GM15510 (cell line): ENCODE data around the gene LRMDA.

Experiments used
- POLR2A ChIP-seq: IDR thresholded peaks from 3 replicates; pipeline ENCODE4 v1.6.1; 2011; ENCODE audit warnings: borderline replicate concordance; ENCODE audit not compliant: insufficient read length; ENCODE audit errors: extremely low read depth

The LRMDA gene

DNA sequence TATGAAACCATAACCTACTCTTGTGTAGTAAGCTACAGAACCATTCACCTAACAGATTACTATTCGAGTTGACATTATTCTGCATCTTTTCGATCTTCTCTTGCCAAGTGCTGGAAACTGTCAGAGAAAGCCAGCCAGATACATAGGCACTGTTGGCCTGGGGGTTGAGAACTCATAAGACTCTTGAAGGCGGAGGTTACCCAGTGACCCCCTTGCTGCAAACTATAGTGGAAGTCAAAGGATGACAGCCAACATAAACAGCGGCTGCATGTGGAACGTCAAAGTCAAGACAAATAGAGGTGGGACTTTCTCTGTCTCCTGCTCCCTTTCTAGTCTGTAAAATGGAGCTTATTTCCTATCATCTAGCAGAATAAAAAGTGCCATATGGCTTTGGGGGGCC is 394.2 kb downstream of the LRMDA start:
- TF ChIP-seq POLR2A: no peak

DNA sequence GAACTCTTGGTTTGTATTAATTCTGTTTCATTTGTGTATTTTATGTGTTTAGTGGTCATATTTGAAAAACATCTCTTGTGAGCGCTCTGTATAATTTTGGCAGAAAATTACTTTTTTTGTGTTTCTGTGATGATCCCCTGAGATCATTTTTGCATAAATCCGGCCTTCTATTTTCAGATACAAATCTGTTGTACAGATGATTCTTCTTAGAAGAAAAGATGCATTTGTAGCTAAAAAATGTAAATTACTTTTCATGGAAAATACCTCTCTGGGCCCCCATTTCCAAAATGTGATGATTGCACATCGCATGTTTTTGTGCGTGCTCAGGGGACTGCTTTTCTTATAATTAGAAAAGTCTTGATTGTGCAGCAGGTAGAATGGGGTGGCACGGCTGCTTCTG is 395.4 kb downstream of the LRMDA start:
- no peak for TF ChIP-seq POLR2A

DNA sequence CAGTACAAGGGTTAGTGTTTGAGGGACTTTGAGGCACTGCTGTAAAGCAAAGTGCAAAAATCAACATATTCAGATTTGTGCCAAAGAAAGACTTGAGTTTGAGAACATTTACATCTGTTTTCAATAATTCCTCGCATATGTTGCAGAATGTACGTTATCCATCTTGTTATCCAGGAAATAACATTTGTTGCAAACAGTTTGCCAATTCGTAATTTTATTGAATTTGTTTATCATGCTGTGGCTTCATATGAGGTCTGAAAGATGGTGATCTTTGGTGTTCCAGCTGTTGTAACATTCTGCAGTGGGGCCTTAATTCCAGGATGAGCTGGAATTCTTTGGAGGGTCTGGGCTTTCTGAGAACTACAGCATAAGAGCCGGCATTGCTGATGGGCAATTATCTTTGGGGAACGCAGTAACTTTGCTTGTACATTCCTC is 396.2 kb downstream of the LRMDA start:
- no peak for TF ChIP-seq POLR2A

DNA sequence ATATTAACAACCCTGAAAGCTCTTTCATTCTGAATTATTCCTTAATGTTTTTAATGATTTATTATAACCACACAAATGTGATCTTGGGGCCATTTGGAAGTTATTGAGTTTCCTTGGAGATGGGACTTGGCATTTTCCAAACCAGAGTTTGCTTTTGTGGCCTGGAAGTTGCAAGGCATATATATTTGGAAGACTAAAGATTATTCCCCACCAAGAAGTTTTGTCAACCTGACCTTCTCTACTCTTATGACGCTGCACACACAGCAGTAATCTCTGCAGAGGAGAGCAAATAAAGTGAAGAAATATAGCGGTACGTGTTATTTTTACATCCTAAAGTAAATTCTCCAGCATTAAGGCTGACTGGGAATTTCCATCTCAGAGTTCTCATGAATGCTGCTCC is 397.0 kb downstream of the LRMDA start:
- TF ChIP-seq POLR2A: no peak

DNA sequence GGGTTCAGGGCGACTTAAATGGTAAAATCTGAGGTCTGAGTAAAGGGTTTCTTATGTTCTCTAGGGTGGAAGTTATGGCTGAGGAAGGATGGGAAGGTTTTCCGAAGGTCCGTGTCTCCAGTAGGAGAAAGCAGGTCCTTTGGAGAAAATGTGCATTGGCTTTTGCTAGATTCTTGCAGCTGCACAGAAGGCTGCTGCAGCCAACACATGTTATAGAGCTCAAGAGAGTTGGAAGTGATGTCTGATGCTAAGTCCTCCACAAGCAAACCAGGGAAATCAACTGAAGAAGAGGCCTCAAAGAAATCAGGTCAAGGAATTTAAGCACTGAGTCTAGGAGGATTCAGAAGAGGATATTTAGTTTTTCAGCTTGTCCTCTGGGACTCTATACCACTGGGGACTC is 404.6 kb downstream of the LRMDA start:
- TF ChIP-seq POLR2A: no peak

DNA sequence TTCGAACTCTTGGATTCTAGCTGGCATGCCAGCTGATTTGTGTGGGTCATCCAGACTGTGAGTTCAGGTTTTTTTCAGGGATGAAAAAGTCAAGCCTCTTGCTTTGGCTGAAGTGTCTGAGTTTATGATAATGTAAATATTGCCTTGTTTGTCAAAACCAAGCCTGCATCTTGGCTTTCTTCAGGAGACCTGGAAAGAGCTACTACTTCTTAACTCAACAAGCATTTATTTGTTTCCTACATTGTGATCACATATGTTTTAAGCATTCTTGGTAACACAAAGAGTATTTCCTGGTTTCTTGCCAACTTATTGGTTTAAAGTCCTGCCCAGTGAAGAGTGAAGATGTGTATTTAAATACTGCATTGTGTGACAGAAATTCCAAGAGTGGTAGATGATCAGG is 407.1 kb downstream of the LRMDA start:
- TF ChIP-seq POLR2A: no peak

DNA sequence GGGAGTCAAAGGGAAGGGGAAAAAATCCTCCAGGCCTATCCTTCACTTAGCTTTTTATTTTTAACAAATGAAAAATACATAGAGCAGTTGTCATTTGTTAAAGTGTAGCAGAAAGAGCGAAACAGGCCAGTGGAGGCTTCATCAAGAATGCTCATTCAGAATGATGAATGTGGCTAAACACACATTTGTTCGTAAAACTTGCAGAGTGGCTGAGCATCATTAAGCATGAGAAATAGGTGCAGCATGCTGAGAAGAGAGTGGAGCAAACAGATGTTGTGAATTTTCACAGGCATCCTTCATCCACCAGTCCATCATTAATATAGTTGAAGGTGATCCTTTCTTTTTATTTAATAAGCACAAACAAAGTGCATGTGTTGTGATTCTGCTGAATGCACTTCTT is 407.6 kb downstream of the LRMDA start:
- TF ChIP-seq POLR2A: no peak

DNA sequence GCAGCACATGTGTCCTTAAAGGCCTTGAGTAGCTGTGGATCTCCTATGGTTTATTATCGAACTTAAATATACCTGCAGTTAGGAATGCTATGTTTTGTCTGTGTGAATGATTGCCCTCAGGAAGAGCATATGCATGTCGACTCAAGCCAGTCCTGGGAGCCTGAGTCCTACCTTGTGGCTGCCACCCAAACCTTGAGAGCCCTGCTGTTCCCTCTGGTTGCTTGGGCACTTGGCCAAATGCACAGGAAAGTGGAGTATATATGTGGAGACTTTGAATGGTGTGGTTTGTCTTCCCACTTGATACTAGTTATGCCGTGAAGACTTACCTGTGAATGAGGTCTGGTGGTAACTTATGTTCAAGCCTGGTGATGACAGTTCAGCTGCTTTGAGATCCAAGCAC is 409.8 kb downstream of the LRMDA start:
- TF ChIP-seq POLR2A: no peak

DNA sequence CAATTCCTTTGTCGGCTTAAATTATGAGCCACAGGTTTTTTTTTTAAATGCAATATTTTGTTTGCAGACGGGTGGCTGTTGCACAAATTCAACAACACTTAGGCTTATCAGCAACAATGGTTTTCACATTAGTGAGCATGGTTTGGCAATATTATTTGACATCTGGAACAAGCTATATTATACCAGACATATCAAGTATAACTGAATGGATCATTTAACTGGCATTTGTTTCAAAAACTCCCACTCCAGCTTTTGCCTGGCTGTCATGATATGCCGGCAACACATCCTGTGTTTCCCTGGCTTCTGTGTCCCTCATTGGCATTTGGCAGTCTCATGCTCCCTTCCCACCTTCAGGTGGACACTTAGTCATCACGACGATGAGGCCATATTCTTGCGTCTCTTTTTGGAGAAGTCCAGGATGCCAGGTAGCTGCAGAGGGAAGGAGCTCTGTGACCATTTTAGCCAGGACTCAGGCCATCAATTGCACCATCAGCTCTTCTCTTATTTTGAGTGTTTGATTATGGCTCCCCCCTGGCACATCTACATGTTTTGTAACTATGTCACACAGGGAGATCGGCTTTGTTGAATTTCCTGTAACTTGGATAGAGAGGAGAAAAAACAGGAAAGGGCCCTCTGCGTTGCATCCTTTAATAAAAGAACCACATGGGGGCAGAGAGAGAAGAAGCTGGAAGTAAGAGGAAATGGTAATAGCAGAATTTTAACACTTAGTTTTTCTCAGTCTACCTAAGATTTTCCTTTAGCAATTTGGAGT is 413.9 kb downstream of the LRMDA start:
- no peak for TF ChIP-seq POLR2A

DNA sequence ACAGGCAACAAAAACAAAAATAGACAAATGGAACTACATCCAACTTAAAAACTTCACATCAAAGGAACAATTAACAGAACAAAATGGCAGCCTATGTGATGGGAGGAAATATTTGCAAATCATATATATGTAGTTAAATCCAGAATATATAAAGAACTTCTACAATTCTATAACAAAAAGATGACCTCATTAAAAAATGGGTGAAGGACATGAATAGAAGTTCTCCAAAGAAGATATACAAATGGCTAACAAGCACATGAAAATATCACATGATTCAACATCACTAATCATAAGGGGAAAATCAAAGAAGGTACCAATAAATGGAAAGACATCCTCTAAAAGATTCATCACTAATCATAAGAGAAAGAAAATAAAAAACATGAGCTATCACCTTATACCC is 416.1 kb downstream of the LRMDA start:
- no peak for TF ChIP-seq POLR2A

DNA sequence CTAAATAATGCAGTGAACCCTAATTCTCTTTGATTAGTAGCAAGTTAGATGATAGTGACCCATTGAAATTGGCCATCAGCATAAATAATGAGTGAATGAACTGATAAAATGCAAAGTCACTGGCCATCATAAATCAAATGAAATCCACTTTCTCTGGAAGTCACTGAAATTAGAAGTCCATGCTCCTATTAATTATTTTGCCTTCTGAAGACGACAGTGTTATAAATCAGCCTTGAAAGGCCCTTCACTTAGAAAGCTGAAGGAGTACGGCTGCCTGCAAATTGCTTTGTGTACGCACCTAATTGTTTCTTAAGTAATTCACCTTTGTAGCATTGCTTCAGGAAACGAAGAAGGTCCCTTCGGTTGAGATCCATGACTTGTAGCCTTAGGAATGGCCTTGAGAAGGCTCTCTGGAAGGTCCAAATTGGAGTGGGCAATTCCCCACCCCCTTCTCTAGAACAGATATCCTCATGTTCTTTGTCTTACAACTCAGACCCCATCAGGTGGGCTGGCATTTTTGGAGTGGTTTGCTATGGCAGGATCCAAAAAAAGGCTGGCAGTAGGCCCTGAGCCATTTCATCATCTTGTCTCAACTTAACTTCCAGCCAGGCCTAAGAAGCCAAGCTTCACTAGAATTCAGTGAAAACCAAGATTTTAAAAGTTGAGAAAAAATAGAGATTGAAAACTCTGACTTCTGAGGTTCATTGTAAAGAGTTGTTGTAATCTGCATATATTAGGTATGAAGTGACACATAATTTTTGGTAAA is 420.3 kb downstream of the LRMDA start:
- TF ChIP-seq POLR2A: no peak

DNA sequence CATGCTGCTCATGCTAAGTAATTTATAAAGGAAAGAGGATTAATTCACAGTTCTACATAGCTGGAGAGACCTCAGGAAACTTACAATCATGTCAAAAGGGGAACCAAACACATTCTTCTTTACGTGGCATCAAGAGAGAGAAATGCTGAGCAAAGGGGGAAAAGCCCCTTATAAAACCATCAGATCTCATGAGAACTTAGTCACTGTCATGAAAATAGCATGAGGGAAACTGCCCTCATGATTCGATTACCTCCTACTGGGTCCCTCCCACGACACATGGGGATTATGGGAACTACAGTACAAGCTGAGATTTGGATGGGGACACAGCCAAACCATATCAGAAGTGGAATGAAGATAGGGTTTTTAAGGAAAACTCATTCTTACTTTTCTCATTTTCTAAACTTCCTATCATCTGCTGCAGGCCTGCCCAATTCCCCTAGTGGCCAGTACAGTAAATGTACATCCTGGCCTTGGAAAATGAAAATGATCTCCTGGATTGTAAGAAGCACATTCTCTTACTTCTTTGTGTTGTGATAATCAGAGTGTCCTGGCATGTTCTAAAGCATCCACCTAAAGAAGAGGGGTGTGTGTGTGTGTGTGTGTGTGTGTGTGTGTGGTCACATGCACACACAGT is 421.5 kb downstream of the LRMDA start:
- TF ChIP-seq POLR2A: no peak

DNA sequence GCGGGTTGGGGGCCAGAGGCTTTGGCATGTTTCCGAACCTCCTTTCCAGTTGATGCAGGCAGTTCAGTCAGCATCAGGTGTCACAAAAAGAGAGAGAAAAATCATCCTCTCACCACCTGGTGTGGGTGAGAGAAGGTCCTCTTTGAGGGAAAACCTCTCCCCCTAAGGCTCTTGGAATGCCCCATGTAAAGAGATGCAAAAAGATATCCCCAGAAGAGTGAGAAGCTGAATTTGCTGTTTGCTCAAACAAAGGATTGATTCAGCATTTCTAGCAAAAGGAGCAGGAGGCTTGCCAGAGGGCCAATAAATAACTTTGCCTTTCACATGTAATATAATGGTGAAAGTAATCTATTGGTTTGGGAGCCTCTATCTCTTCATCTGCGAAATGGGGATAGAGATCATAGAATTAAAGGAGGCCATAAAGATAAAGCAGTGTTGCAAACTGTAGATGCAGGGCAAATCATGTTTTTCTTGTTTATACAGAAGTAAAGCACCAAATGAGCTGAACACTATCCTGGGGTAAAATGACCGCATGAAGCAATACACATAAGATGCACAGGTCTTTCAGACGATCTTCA is 425.9 kb downstream of the LRMDA start:
- TF ChIP-seq POLR2A: no peak

DNA sequence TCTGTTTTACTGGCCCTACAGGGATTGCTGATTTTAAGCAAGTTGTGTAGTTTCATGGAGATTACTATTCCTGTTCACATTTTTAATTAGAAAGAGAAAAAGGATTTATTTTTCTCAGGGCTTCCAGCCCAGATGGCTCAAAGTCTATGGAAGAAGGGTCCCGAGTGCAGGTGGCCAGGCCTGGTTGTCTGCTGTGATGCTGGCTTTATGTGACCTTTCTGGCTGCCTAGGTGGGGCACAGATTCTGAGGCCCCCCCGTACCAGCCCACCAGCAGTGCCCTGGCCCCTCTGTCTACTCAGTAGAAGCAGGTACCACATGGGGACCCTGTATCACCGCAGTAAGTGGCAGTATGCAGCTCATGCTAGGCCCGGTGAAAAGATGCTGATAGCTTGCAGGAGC is 426.5 kb downstream of the LRMDA start:
- TF ChIP-seq POLR2A: no peak

DNA sequence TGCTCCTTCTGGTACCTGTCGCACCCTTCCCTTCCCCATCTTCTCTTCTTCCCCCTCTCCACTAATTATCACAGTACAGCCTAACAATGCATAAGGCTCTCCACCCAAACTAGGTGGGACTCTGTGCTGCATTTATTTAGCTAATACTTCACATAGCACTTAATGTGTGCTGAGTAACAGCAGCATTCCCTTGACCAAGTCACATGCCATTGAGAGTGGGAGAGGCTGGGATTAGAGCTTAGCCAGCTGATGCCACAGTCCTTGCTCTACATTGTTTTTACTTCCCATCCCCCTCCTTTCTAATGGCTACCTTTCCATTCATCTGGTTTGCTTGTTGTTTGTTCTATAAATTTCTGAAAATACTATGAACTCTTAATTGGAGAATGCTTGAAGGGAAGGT is 426.9 kb downstream of the LRMDA start:
- no peak for TF ChIP-seq POLR2A
